Mammary epithelial cell (primary cell): ENCODE measurements around the gene WNT10A.

Experiments used
- CTCF ChIP-seq, 2 donors: IDR thresholded peaks in 1 of 2; conservative IDR thresholded peaks in 1 of 2; 2 replicates each; pipeline ENCODE4 v1.5.1; 2011 to 2012; ENCODE audit warnings: inconsistent platforms in 2 of 2, low read length in 2 of 2, mild to moderate bottlenecking in 2 of 2, control low read depth in 1 of 2, low read depth in 1 of 2; ENCODE audit not compliant: insufficient read depth in 1 of 2; ENCODE audit errors: extremely low read depth in 1 of 2
- EZH2 ChIP-seq: IDR thresholded peaks from 2 replicates; pipeline ENCODE4 v1.6.1; 2012; ENCODE audit warnings: low read length, inconsistent platforms, borderline replicate concordance

GRCh38 chr2:218877331-218877730, 3.3 kb upstream of the WNT10A start:
- TF ChIP-seq CTCF (conservative IDR thresholded peaks at IDR 0.05 in 1 of 2, IDR thresholded peaks at IDR 0.05 in 1 of 2; ENCODE audit: extremely low read depth in 1 of 2, insufficient read depth in 1 of 2, low read depth in 1 of 2, low read length in 2 of 2), result no peak
- TF ChIP-seq EZH2, result no peak
